Large intestine (tissue), 3 donors: ENCODE measurements around the gene RPL9. TPM values are rescaled to one million over a fixed set of nuclear protein-coding genes. Genes with fewer than 3 reads are reported as not detected.
"Not testable (repeated sequence)": the region's sequence is repeated elsewhere in the genome, so short reads cannot be mapped to it uniquely, and the experiment has no call there.

Source experiments
- DNase-seq, 2 donors: peaks; one replicate each; pipeline versions ENCODE4 v3.0.0 to v3.0.0-alpha.2; 2013
- H3K27ac ChIP-seq: one replicate; pipeline ENCODE4 v1.5.1; 2013; ENCODE audit warnings: low read length
- H3K27me3 ChIP-seq: 2 replicates; pipeline ENCODE4 v1.6.1; 2013; ENCODE audit warnings: low read length; ENCODE audit not compliant: control insufficient read depth, insufficient read depth
- H3K36me3 ChIP-seq: 2 replicates; pipeline ENCODE4 v1.6.1; 2013; ENCODE audit warnings: low read length; ENCODE audit not compliant: control insufficient read depth, insufficient read depth
- H3K4me1 ChIP-seq: one replicate; pipeline ENCODE4 v1.6.1; 2013; ENCODE audit warnings: low read length; ENCODE audit not compliant: control insufficient read depth, insufficient read depth
- H3K4me3 ChIP-seq: one replicate; pipeline ENCODE4 v1.5.1; 2013; ENCODE audit warnings: low read length
- H3K9me3 ChIP-seq: one replicate; pipeline ENCODE4 v1.6.1; 2013; ENCODE audit warnings: mild to moderate bottlenecking, low read depth, low read length, moderate library complexity; ENCODE audit not compliant: control insufficient read depth
- WGBS: methylation state at CpG from one replicate; pipeline ENCODE4 v1.1.5; 2013; ENCODE audit warnings: low lambda C conversion rate; ENCODE audit not compliant: insufficient coverage; 5-methylcytosine and 5-hydroxymethylcytosine counted together
- polyA plus RNA-seq: library from polyadenylated mRNA; unstranded; fragments of 120-200 nt; gene quantifications from one replicate; pipeline ENCODE4 v1.2.1, GENCODE V29; 2013

Gene RPL9
- polyA plus RNA-seq, 1 donor = 1,880 TPM

- H3K4me1 ChIP-seq = peaks cover 3% of the 10 kb centered on the region
- 30% methylated on average over 2 of the region's 4 CpGs for WGBS
- no peaks in the 10 kb centered on the region for H3K27me3 ChIP-seq
- DNase-seq = peak; percentile 55 to 80
- peaks cover 14% of the 10 kb centered on the region for H3K36me3 ChIP-seq
- no peaks in the 10 kb centered on the region for H3K9me3 ChIP-seq
- peak overlapping the region; percentile 79 for H3K27ac ChIP-seq
- H3K4me3 ChIP-seq = no peak overlapping the region
Measured at GRCh38 chr4:39469429-39470077, 10.8 kb upstream of the RPL9 start.

- DNase-seq = no peak
- no peak overlapping the region for H3K4me3 ChIP-seq
- H3K4me1 ChIP-seq = peaks cover 3% of the 10 kb centered on the region
- no peak overlapping the region for H3K27ac ChIP-seq
- WGBS = 100% methylated on average over 1 of the region's 4 CpGs
- H3K36me3 ChIP-seq = peaks cover 28% of the 10 kb centered on the region
- H3K9me3 ChIP-seq = no peaks in the 10 kb centered on the region
- H3K27me3 ChIP-seq = no peaks in the 10 kb centered on the region
Measured at GRCh38 chr4:39467464-39467863, 8.7 kb upstream of the RPL9 start.

GRCh38 chr4:39466747-39467146 lies 8.0 kb upstream of the RPL9 start:
- no CpG with 5 or more reads among the region's 4 CpGs for WGBS
- H3K4me3 ChIP-seq = no peak overlapping the region
- H3K36me3 ChIP-seq = peaks cover 24% of the 10 kb centered on the region
- no peaks in the 10 kb centered on the region for H3K27me3 ChIP-seq
- peaks cover 3% of the 10 kb centered on the region for H3K4me1 ChIP-seq
- peak in 1 of 2 donors; percentile 39 for DNase-seq
- H3K9me3 ChIP-seq = no peaks in the 10 kb centered on the region
- no peak overlapping the region for H3K27ac ChIP-seq

GRCh38 chr4:39464886-39465501 lies 6.3 kb upstream of the RPL9 start:
- Histone ChIP-seq H3K36me3 (peaks cover 21% of the 10 kb centered on the region), H3K9me3 (no peaks in the 10 kb centered on the region), H3K4me1 (peaks cover 3% of the 10 kb centered on the region), H3K27me3 (no peaks in the 10 kb centered on the region), H3K4me3 (no peak overlapping the region), H3K27ac (no peak overlapping the region)
- no CpG with 5 or more reads among the region's 2 CpGs for WGBS
- DNase-seq = no peak

- H3K27me3 ChIP-seq, DNase-seq, H3K9me3 ChIP-seq: not testable (repeated sequence)
- peaks cover 12% of the 10 kb centered on the region for H3K4me1 ChIP-seq
- H3K4me3 ChIP-seq = peak overlapping the region; percentile 77
- H3K36me3 ChIP-seq = peaks cover 45% of the 10 kb centered on the region
- WGBS = no CpG with 5 or more reads among the region's 13 CpGs
- peak overlapping the region; percentile 93 for H3K27ac ChIP-seq
Measured at GRCh38 chr4:39458161-39458504, 589 bp downstream of the RPL9 start.

GRCh38 chr4:39456946-39457763 lies 1.6 kb downstream of the RPL9 start:
- Histone ChIP-seq H3K36me3 (peaks cover 49% of the 10 kb centered on the region), H3K4me1 (peaks cover 12% of the 10 kb centered on the region), H3K4me3 (peak overlapping the region; percentile 77), H3K27ac (no peak overlapping the region), H3K9me3 (no peaks in the 10 kb centered on the region), H3K27me3 (no peaks in the 10 kb centered on the region)
- no peak for DNase-seq
- whole genome bisulfite sequencing = no CpG with 5 or more reads among the region's 10 CpGs

GRCh38 chr4:39455486-39455885 lies 3.2 kb downstream of the RPL9 start:
- H3K9me3 ChIP-seq = no peaks in the 10 kb centered on the region
- no peak for DNase-seq
- 100% methylated on average over 1 of the region's 6 CpGs for whole genome bisulfite sequencing
- no peak overlapping the region for H3K27ac ChIP-seq
- peaks cover 55% of the 10 kb centered on the region for H3K36me3 ChIP-seq
- H3K4me1 ChIP-seq = peaks cover 16% of the 10 kb centered on the region
- H3K4me3 ChIP-seq = no peak overlapping the region
- no peaks in the 10 kb centered on the region for H3K27me3 ChIP-seq

- WGBS = no CpG with 5 or more reads among the region's 2 CpGs
- peaks cover 55% of the 10 kb centered on the region for H3K36me3 ChIP-seq
- H3K27me3 ChIP-seq = no peaks in the 10 kb centered on the region
- H3K4me1 ChIP-seq = peaks cover 19% of the 10 kb centered on the region
- H3K27ac ChIP-seq = no peak overlapping the region
- no peak for DNase-seq
- H3K9me3 ChIP-seq = no peaks in the 10 kb centered on the region
- no peak overlapping the region for H3K4me3 ChIP-seq
Measured at GRCh38 chr4:39453738-39454137, 5.0 kb downstream of the RPL9 start.

- Histone ChIP-seq H3K27ac (no peak overlapping the region), H3K4me3 (no peak overlapping the region), H3K4me1 (peaks cover 19% of the 10 kb centered on the region), H3K36me3 (peaks cover 55% of the 10 kb centered on the region), H3K9me3 (no peaks in the 10 kb centered on the region), H3K27me3 (no peaks in the 10 kb centered on the region)
- DNase-seq = no peak
- 83% methylated on average over 7 of the region's 11 CpGs for WGBS
Measured at GRCh38 chr4:39452860-39453587, 5.7 kb downstream of the RPL9 start.

GRCh38 chr4:39452153-39452859 lies 6.4 kb downstream of the RPL9 start:
- DNase-seq = no peak
- Histone ChIP-seq H3K9me3 (no peaks in the 10 kb centered on the region), H3K27me3 (no peaks in the 10 kb centered on the region), H3K36me3 (peaks cover 51% of the 10 kb centered on the region), H3K4me3 (no peak overlapping the region), H3K4me1 (peaks cover 15% of the 10 kb centered on the region), H3K27ac (no peak overlapping the region)
- 98% methylated on average over 6 of the region's 6 CpGs for WGBS
